ENCODE data around the gene NCOR1. TPM values are rescaled to one million over a fixed set of nuclear protein-coding genes. Genes with fewer than 3 reads are reported as not detected.

NCOR1 gene
- total and polyA plus RNA-seq, 9 of the 15 experiments (the other 6 are each of a cell fraction or from before 2014, with no cell fraction given), result 20.2 to 66.5 (median 50.9) TPM

- in situ Hi-C loops (cut with MboI) (no loop called here), intact Hi-C loops (cut with micrococcal nuclease) (no loop called here)
- Histone ChIP-seq H3K4me1 (replicated peaks in 1 of 2; ENCODE audit: control insufficient read depth in 2 of 2, insufficient read depth in 2 of 2, low read length in 2 of 2) (no peaks in the 10 kb centered on the region), H3K9ac (ENCODE audit: insufficient read depth in 1 of 2, low read depth in 2 of 2, low read length in 2 of 2) (no peak overlapping the region), H3K79me2 (ENCODE audit: control insufficient read depth, insufficient read depth, low read length) (no peaks in the 10 kb centered on the region), H2AFZ (ENCODE audit: low read depth, low read length) (no peak overlapping the region), H4K20me1 (replicated peaks; ENCODE audit: control insufficient read depth, insufficient read depth, low read length) (no peaks in the 10 kb centered on the region), H3K9me3 (replicated peaks; ENCODE audit: control insufficient read depth, insufficient read depth, low read depth, low read length) (no peaks in the 10 kb centered on the region), H3K9me1 (ENCODE audit: control insufficient read depth, insufficient read depth, low read length) (no peaks in the 10 kb centered on the region), H3K4me3 (no peak overlapping the region), H3K27ac (ENCODE audit: extremely low read depth, low read depth, low read length) (no peak overlapping the region), H3K27me3 (ENCODE audit: control insufficient read depth in 2 of 2, insufficient read depth in 2 of 2, low read length in 2 of 2) (no peaks in the 10 kb centered on the region), H3K36me3 (ENCODE audit: control insufficient read depth, insufficient read depth, low read length) (peaks cover 46% of the 10 kb centered on the region; the same call in 2 of the 3 replicates), H3K4me2 (ENCODE audit: insufficient read depth, low read length) (no peak overlapping the region)
- BruUV-seq (replicated peaks), result no TSS peak
- ChIA-PET POLR2A (no interaction called here), CTCF (ENCODE audit: low intra/inter-chr PET ratio) (no interaction called here)
- WGBS (ENCODE audit: insufficient coverage, low coverage, missing lambda C conversion rate), result 95% methylated on average over 6 of the region's 6 CpGs
- no peak for DNase-seq (ENCODE audit: extremely low read depth in 1 of 4, low spot score in 3 of 4)
- ATAC-seq, result no peak
- peak; percentile 11 for FAIRE-seq
- TF ChIP-seq MLX (CRISPR knock-in tag; conservative IDR thresholded peaks at IDR 0.05), result no peak
- TF ChIP-seq, protein P1, sequence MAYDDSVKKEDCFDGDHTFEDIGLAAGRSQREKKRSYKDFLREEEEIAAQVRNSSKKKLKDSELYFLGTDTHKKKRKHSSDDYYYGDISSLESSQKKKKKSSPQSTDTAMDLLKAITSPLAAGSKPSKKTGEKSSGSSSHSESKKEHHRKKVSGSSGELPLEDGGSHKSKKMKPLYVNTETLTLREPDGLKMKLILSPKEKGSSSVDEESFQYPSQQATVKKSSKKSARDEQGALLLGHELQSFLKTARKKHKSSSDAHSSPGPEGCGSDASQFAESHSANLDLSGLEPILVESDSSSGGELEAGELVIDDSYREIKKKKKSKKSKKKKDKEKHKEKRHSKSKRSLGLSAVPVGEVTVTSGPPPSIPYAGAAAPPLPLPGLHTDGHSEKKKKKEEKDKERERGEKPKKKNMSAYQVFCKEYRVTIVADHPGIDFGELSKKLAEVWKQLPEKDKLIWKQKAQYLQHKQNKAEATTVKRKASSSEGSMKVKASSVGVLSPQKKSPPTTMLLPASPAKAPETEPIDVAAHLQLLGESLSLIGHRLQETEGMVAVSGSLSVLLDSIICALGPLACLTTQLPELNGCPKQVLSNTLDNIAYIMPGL (CRISPR knock-in tag; IDR thresholded peaks at IDR 0.05), result no peak
- TF ChIP-seq, protein P2, sequence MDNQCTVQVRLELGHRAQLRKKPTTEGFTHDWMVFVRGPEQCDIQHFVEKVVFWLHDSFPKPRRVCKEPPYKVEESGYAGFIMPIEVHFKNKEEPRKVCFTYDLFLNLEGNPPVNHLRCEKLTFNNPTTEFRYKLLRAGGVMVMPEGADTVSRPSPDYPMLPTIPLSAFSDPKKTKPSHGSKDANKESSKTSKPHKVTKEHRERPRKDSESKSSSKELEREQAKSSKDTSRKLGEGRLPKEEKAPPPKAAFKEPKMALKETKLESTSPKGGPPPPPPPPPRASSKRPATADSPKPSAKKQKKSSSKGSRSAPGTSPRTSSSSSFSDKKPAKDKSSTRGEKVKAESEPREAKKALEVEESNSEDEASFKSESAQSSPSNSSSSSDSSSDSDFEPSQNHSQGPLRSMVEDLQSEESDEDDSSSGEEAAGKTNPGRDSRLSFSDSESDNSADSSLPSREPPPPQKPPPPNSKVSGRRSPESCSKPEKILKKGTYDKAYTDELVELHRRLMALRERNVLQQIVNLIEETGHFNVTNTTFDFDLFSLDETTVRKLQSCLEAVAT (IDR thresholded peaks at IDR 0.05), result no peak
- no peak for TF ChIP-seq RFX5 (IDR thresholded peaks at IDR 0.05; ENCODE audit: low read depth, low read length)
- TF ChIP-seq PHF20 (IDR thresholded peaks at IDR 0.05; ENCODE audit: partially characterized antibody), result no peak
- TF ChIP-seq ZNF282 (CRISPR knock-in tag; IDR thresholded peaks at IDR 0.05), result no peak
- TF ChIP-seq, protein P3, sequence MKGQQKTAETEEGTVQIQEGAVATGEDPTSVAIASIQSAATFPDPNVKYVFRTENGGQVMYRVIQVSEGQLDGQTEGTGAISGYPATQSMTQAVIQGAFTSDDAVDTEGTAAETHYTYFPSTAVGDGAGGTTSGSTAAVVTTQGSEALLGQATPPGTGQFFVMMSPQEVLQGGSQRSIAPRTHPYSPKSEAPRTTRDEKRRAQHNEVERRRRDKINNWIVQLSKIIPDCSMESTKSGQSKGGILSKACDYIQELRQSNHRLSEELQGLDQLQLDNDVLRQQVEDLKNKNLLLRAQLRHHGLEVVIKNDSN (CRISPR knock-in tag; IDR thresholded peaks at IDR 0.05), result no peak
- TF ChIP-seq HMGN3 (IDR thresholded peaks at IDR 0.05; ENCODE audit: borderline replicate concordance, extremely low read depth, insufficient read length, low read depth, low read length), result no peak
Observed at GRCh38 chr17:16129441-16130205, 85.7 kb downstream of the NCOR1 start.
